NCI-H1436 (cell line): ENCODE results near the gene XKRX.

Source experiments
- DNase-seq: peaks from one replicate; lab custom pipeline; 2025; lab: John Stamatoyannopoulos, UW

Gene XKRX

GRCh38 chrX:100895365-100896075, 33.2 kb downstream of the XKRX start:
- peak; percentile 30 for DNase-seq

DNA sequence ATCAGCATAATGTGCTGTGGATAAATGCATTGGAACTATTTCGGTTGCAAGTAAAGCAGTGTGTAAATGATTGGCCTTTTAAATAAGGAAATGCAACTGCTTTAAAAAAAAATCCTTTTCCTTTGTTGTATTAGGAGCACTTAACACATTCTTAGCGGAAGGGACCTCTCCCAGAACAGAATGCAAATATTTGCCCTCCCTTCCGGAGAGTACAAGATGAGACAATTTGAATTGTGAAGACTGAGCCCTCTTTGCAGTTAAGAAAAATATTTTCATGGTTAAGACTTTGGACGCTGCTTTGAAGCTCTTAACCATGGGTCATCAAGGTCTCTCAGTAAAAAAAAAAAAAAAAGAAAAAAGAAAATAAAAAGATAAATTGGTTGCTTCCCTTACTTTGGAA, 45.1 kb downstream of the XKRX start:
- DNase-seq: no peak

DNA sequence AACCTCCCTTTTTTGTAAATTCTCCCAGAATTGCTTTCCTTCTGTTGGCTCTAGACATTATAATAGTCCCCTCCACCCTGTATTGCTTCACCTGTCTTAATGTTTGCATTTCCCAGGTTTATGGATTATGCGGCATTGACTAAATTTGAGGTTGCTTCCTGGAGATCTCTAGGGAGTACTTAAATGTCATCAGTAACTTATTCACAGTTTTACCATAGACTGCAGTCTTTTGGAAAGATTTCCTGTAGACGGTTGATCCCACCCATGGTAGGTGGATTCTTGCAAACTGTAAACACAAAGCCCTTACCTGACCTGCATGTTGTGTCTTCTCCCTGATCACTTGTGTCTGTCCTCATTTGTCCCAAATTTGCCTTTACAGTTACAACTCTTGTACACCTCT, 48.3 kb downstream of the XKRX start:
- peak; percentile 33 for DNase-seq

- DNase-seq: no peak
These were observed 54.4 kb downstream of the XKRX start, which contains the start of gene NOX1 for GRCh38 chrX:100874325-100874724. Gene NOX1, minus strand, starts transcription at chrX:100874359. Its CDS starts 220 bp downstream, at chrX:100874139.

DNA sequence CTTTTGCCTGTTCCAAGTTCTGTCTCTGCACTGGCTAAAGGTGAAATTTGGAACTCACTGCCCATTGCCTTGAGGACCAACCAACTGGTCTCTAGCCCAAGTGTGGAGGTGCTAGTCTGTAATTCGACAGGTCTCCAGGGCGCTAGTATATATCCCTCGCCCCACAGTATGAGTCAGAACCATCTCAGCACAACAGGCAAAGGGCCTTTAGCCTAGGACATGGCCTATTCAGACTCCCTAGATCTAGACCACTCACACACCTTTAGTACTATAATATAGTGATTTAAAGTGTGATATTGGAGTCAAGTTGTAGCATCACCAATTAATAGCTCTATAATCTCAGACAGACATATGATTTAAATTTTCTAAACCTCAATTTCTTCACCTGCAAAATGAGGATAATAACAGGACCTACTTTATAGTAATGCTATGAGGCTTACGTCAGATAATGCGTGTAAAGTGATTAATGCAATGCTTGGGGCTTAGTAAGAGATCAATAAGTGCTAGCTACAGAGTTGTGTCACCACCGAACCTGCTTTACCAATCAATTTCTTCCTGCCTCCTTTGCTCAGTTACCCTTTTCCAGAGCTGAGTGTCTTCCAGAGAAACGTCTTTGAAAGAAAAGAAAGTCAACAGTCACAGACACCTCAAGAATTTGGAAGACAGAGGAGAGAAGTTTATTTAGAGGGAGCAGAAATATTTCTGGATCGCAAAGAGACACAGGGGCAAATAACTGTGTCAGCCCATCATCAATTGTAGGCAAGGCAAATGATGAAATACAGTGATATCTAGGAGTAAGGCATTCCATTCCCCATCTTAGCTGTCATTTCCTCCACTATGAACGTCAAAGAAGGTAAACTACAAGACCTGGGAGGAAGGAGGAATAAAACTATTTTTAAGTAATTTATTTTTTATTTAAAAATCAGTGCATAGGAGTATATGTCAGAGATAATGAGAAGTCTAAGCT, 56.8 kb downstream of the XKRX start:
- DNase-seq: no peak

GRCh38 chrX:100870527-100870926, 58.2 kb downstream of the XKRX start:
- no peak for DNase-seq

GRCh38 chrX:100868273-100868672, 60.4 kb downstream of the XKRX start:
- no peak for DNase-seq

- no peak for DNase-seq
These were observed 63.9 kb downstream of the XKRX start for GRCh38 chrX:100864657-100865391.
